HG03558 (cell line): Measurements from ENCODE around the gene WNT2.
"Not testable (repeated sequence)": the region's sequence is repeated elsewhere in the genome, so short reads cannot be mapped to it uniquely, and the experiment has no call there.

Experiments used
- ATAC-seq: cut with Tn5 transposase; IDR thresholded peaks from one replicate; pipeline ENCODE4 v1.9.1; 2021; ENCODE audit warnings: moderate number of reproducible peaks; ENCODE audit not compliant: unreplicated experiment; ENCODE audit errors: extremely low read depth

Gene WNT2

GRCh38 chr7:117312593-117313580 is 10.0 kb downstream of the WNT2 start:
- ATAC-seq = no peak

- no peak for ATAC-seq
Measured at GRCh38 chr7:117308891-117309290, 14.0 kb downstream of the WNT2 start.

- no peak for ATAC-seq
Measured at GRCh38 chr7:117302396-117302795, 20.5 kb downstream of the WNT2 start.

GRCh38 chr7:117300506-117300905 is 22.4 kb downstream of the WNT2 start:
- ATAC-seq = not testable (repeated sequence)

GRCh38 chr7:117297606-117298005 is 25.3 kb downstream of the WNT2 start:
- no peak for ATAC-seq

- no peak for ATAC-seq
Measured at GRCh38 chr7:117296066-117296465, 26.8 kb downstream of the WNT2 start.

GRCh38 chr7:117285826-117286225 is 37.0 kb downstream of the WNT2 start:
- no peak for ATAC-seq

- no peak for ATAC-seq
Measured at GRCh38 chr7:117284692-117285091, 38.2 kb downstream of the WNT2 start.

- no peak for ATAC-seq
Measured at GRCh38 chr7:117283779-117284178, 39.1 kb downstream of the WNT2 start.

GRCh38 chr7:117283371-117283770 is 39.5 kb downstream of the WNT2 start:
- ATAC-seq = no peak

GRCh38 chr7:117282239-117282812 is 40.5 kb downstream of the WNT2 start:
- ATAC-seq = no peak

- no peak for ATAC-seq
Measured at GRCh38 chr7:117281562-117281961, 41.3 kb downstream of the WNT2 start.

- ATAC-seq = no peak
Measured at GRCh38 chr7:117279931-117280557, 42.8 kb downstream of the WNT2 start.

GRCh38 chr7:117279203-117279602 is 43.7 kb downstream of the WNT2 start:
- no peak for ATAC-seq

GRCh38 chr7:117278040-117278439 is 44.8 kb downstream of the WNT2 start:
- ATAC-seq = no peak

GRCh38 chr7:117277576-117277975 is 45.3 kb downstream of the WNT2 start:
- ATAC-seq = no peak

GRCh38 chr7:117274951-117275350 is 47.9 kb downstream of the WNT2 start:
- ATAC-seq = no peak

GRCh38 chr7:117273814-117274225 is 49.0 kb downstream of the WNT2 start:
- ATAC-seq = no peak

- ATAC-seq = no peak
Measured at GRCh38 chr7:117273325-117273724, 49.5 kb downstream of the WNT2 start.

GRCh38 chr7:117272017-117272759 is 50.7 kb downstream of the WNT2 start:
- ATAC-seq = no peak
